GM12874 (cell line): Measurements from ENCODE around the gene ATF2.

Experiments used
- TF ChIP-seq, protein P1 (sequence below): IDR thresholded peaks from 2 replicates; pipeline ENCODE4 v1.5.1; 2011; ENCODE audit warnings: low read depth, mild to moderate bottlenecking, control low read depth, low read length, moderate library complexity; ENCODE audit not compliant: insufficient read depth

ATF2 gene

DNA sequence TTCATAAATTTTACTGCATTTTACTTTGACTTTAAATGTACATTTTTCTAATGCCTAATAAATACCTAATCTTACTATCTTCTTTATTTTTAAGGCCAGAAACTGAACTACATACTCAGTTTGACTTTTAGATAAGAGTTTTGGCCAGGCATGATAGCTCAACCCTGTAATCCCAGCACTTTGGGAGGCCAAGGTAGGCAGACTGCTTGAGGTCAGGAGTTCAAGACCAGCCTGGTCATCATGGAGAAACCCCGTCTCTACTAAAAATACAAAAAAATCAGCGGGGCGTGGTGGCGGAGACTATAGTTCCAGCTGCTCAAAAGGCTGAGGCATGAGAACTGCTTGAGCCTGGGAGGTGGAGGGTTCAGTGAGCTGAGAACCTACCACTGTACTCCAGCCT lies 9.1 kb downstream of the ATF2 start:
- TF ChIP-seq, protein P1, sequence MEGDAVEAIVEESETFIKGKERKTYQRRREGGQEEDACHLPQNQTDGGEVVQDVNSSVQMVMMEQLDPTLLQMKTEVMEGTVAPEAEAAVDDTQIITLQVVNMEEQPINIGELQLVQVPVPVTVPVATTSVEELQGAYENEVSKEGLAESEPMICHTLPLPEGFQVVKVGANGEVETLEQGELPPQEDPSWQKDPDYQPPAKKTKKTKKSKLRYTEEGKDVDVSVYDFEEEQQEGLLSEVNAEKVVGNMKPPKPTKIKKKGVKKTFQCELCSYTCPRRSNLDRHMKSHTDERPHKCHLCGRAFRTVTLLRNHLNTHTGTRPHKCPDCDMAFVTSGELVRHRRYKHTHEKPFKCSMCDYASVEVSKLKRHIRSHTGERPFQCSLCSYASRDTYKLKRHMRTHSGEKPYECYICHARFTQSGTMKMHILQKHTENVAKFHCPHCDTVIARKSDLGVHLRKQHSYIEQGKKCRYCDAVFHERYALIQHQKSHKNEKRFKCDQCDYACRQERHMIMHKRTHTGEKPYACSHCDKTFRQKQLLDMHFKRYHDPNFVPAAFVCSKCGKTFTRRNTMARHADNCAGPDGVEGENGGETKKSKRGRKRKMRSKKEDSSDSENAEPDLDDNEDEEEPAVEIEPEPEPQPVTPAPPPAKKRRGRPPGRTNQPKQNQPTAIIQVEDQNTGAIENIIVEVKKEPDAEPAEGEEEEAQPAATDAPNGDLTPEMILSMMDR = no peak

DNA sequence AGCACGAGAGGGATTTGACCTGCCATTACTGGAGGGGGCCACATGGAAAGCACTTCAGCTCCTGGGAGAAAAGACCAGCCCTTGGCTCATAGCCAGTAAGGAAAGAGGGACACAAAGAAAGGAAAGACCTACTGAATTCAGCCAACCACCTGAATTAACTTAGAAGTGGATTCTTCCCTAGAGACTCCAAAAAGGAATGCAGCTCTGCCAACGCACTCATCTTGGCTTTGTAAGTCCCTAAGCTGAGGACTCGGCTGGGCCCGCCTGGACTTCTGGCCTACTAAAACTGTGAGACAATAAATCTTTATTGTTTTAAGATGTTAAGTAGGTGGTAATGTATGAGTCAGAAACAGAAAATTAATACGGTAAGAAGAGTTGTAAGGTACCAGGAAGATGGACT lies 11.5 kb downstream of the ATF2 start:
- TF ChIP-seq, protein P1 = no peak

DNA sequence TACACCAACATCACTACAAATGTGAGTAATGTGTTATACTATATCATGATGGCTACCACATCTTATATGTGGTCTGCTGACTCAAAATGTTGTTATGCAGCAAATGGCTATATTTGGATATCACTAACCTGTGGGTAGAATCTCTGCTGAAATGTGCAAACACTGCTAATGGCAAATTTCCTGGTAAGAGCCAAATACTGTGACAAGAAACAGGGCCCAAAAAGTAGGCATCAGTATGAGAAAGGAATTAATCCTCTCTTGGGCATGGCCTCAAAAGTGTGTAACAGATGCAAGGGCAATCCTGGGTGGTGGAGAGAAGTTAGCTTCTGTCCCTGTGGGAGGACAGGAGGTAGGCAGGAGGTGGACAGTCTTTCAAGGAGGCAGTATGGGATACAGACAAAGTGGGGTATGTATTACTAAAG lies 13.3 kb downstream of the ATF2 start:
- TF ChIP-seq, protein P1 = no peak

DNA sequence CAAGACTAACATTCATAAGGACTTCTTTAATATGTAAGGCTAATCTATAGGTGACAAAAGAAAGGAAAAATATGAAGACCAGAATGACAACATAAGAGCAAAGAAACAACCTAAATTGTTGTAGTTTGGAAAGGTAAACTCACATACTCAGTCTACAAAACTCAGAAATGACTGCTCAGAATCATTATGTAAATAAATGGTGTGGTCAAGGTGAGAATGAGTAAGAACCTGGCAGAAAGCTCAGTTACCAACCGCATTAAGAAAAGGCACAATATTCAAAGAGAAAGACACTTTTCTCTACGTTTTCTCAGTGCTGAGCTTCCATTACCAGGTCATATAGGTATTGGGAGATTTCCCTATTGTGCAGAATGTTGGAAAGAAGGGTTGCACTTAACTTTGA lies 15.8 kb downstream of the ATF2 start:
- TF ChIP-seq, protein P1 = no peak

DNA sequence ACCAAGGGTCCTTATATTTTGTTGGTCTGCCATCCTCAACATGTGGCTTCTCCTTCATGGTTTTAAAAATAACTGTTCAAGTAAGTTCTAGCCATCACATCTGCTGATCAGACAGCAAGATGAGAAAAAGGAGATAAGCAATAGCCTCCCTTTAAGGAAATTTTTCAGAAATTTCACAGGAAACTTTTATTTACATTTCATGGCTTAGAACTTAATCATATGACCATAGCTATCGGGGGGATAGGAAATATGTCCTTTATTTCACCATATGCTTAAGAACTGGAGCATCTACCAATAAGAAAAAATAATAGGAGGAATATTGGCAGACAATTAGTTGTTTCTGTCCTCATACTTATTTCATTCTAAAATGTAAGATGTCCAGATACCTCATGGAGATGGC lies 16.2 kb downstream of the ATF2 start:
- TF ChIP-seq, protein P1 = no peak

DNA sequence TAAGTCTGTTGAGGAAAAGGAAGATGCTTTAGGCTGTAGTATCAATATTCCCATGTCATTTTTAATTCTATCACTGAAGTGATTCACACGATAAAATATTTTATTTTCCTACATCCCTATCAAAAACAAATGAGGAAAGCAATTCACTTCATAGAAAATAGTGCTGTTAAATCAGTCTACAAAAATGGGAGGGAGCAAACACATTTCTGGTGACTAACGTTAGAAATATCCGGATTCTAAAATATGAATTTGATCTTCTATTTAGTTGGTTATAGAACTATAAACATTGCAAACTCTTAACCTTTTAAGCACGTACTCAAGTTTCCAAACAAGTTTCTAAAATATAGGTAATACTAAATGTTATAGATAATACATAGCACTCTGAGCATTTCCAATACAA lies 20.8 kb downstream of the ATF2 start:
- TF ChIP-seq, protein P1 = no peak

DNA sequence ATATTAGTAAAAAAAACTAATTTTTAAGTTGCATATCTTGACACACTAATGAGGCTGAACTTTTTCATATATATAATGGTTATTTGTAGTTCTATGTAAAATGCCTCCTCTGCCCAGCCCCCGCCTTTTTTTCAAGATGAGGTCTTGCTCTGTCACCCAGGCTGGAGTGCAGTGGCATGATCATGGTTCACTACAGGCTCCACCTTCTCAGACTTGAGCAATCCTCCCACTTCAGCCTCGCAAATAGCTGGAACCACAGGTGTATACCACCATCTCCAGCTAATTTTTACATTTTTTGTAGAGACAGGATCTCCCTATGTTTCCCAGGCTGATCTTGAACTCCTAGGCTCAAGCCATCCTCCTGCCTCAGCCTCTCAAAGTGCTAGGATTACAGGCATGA lies 24.3 kb downstream of the ATF2 start:
- TF ChIP-seq, protein P1 = no peak

DNA sequence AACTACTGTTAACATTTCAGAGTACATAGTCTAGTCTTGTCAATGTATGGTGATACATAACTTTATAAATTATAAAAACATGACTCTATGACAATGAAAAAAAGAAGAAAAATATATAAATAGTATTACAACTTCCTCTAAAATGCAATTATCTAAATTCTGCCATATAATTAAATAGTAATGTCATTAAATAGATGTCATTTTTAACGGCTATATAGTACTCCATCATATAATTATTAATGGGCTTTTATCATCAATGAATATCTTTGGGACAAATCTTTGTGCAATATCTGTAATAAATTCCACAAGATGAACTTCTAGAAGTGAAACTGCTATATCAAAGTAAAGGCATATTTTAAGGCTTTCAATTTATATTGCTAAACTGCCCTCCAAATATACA lies 24.8 kb downstream of the ATF2 start:
- TF ChIP-seq, protein P1 = no peak
